Measurements from ENCODE around the gene SYT2.
"Not testable (repeated sequence)": the region's sequence is repeated elsewhere in the genome, so short reads cannot be mapped to it uniquely, and the experiment has no call there.

SYT2 gene

GRCh38 chr1:202540858-202541257 is 169.4 kb downstream of the SYT2 start:
- not testable (repeated sequence) for DNase-seq (ENCODE audit: extremely low read depth, low read depth)
